GF-D8 (cell line): ENCODE data around the gene GINS2.

ENCODE experiments used
- DNase-seq: peaks from one replicate; lab custom pipeline; 2025; lab: John Stamatoyannopoulos, UW

GINS2 gene

GRCh38 chr16:85667841-85668413 lies 20.8 kb downstream of the GINS2 start:
- no peak for DNase-seq

GRCh38 chr16:85667261-85667660 lies 21.5 kb downstream of the GINS2 start:
- DNase-seq = no peak

- DNase-seq = no peak
These were observed 22.8 kb downstream of the GINS2 start for GRCh38 chr16:85665929-85666328.

- DNase-seq = no peak
These were observed 23.4 kb downstream of the GINS2 start for GRCh38 chr16:85665373-85665740.

GRCh38 chr16:85664580-85665372 lies 24.0 kb downstream of the GINS2 start:
- DNase-seq = no peak

DNA sequence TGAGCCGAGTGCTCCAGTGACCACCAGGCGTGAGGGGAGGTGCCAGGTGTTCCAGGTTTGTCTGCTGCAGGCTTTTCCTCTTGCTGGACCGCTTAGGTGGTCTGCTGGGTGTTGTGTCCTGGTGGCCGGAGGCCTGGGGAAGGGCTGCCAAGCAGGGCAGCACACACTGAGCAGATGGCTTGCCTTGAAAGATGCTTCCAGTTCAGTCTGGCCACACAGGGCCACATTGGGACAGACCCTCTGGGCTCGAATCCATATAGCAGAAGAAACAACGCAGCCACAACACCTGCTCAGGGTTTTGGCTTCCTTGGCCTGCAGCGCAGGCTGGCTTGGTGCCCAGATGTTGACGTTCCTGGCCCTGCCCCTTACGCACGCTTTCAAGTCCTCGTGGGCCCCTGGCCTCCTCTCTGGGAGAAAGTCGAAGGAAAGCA lies 24.8 kb downstream of the GINS2 start:
- DNase-seq = no peak

- DNase-seq = no peak
These were observed 25.6 kb downstream of the GINS2 start for GRCh38 chr16:85662976-85663830.

GRCh38 chr16:85662482-85662812 lies 26.3 kb downstream of the GINS2 start:
- no peak for DNase-seq

GRCh38 chr16:85661740-85662481 lies 26.8 kb downstream of the GINS2 start:
- DNase-seq = no peak

DNA sequence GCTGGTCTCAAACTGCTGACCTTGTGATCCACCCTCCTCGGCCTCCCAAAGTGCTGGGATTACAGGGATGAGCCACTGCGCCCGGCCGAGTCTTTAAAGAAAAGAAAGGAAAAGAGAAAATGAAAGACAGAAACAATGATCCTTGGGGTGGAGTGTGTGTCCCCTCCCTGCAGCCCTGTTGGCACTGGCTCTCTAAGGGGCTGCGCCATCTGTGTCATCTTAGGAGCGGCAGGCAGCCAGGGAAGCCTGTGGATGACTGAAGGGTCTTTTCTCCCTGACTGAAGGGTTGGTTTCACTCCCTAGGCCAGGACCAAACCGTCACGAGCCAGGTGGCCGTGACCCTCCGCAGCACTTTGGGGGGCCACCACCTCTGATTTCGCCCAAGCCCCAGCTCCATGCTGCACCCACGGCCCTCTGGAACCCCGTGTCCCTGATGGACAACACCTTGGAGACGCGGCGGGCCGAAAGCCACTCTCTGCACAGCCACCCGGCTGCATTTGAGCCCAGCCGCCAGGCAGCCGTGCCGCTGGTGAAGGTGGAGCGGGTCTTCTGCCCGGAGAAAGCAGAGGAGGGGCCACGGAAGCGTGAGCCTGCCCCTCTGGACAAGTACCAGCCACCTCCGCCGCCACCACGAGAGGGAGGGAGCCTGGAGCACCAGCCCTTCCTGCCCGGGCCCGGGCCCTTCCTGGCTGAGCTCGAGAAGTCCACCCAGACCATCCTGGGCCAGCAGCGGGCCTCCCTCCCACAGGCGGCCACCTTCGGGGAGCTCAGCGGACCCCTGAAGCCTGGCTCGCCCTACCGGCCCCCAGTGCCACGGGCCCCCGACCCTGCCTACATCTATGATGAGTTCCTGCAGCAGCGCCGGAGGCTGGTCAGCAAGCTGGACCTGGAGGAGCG lies 27.7 kb downstream of the GINS2 start:
- DNase-seq = no peak

GRCh38 chr16:85659805-85660511 lies 28.8 kb downstream of the GINS2 start:
- no peak for DNase-seq

DNA sequence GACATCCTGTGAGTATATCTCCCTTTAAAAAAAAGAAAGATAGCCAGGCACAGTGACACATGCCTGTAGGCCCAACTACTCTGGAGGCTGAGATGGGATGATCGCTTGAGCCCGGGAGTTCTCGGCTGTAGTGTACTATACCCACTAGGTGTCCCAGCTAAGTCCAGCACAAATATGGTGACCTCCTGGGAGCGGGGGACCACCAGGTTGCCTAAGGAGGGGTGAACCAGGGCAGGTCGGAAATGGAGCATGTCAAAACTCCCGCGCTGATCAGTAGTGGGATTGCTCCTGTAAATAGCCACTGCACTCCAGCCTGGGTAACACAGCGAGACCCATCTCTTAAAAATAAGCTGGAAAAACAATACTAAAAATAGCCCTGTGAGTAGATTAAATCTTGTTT lies 29.4 kb downstream of the GINS2 start:
- DNase-seq = no peak

DNA sequence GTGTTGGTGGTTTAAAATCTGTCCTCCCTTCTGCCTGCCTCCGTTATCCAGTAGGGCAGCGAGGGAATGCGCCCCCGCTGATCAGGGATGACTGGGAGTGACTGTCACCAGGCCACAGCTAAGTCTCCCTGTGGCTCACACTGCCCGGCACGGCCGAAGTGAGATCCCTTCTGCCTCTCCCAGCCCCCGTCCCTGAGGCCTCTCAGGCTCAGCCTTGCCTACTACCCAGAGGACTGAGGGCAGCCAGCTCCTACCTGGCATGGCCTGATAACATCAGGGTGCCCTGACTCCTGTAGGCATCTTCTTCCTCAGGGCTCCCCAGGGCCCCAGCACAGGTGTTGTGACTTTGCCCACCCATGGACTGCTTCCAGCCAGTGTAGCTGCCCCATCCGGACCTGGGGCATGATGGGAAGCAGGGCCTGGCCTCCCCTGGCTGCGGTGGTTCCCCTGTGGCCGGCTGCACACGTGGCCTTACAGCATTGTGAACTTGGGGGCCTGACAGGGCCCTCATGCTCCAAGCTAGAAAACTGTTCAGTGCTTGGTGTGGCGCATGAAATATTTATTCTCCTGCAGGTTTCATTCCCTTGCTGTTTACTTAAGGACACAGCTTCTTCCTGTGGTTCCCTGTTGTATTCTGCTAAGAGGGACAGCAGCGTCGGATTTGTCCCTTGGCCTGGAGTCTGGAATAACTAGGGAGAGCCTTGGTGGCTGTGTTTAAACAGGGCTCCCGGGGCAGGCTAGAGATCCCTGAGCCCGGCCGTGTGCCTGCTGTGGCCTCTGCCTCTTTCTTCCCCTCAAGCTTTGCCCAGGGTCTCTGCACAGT lies 30.0 kb downstream of the GINS2 start:
- DNase-seq = no peak

DNA sequence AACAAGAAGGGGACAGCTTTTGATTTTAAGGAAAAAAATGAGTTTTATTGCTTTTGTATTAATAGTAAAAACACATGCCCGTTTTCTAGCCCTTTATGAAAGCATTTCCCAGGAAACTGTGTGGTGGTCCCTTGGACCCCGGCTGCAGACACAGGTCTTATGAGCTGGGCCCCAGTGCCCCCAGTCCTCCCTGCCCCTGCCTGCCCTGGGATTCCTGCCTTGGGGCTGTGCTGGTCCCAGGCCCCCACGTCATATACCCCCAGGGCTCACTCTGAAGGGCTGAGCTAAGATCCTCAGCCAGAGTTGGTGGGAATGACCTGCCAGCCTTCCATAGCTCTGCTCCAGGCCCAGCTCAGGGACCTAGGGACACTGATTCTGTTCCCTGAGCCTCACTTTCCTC lies 30.8 kb downstream of the GINS2 start:
- no peak for DNase-seq

DNA sequence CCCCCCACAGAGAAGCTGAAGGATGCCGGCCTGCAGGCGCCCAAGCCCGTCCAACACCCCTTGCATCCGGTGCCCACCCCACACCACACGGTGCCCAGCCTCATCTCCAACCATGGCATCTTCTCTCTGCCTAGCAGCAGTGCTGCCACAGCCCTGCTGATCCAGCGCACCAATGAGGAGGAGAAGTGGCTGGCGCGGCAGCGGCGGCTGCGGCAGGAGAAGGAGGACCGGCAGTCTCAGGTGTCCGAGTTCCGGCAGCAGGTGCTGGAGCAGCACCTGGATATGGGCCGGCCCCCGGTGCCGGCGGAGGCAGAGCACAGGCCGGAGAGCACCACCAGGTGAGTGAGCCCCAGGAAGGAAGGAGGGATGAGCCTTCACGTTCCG lies 31.5 kb downstream of the GINS2 start:
- no peak for DNase-seq

GRCh38 chr16:85656351-85657266 lies 32.1 kb downstream of the GINS2 start:
- DNase-seq = no peak

GRCh38 chr16:85655216-85656129 lies 33.3 kb downstream of the GINS2 start:
- no peak for DNase-seq
